Neutrophil (primary cell): Measurements from ENCODE around the gene GRIK4.
"Not testable (repeated sequence)": the region's sequence is repeated elsewhere in the genome, so short reads cannot be mapped to it uniquely, and the experiment has no call there.

Experiments used
- H3K27ac ChIP-seq: fragments of 200-600 bp; sonication (generic); 2 replicates; pipeline ENCODE4 v1.5.1; 2016; ENCODE audit warnings: mild to moderate bottlenecking, moderate library complexity
- H3K27me3 ChIP-seq: fragments of 200-600 bp; sonication (generic); 2 replicates; pipeline ENCODE4 v1.6.0; 2016; ENCODE audit warnings: mild to moderate bottlenecking
- H3K36me3 ChIP-seq: fragments of 200-600 bp; sonication (generic); 2 replicates; pipeline ENCODE4 v1.5.1; 2017
- H3K4me1 ChIP-seq, 2 experiments: fragments of 200-600 bp in 1 of 2; sonication (generic) in 1 of 2; 1 replicate in 1 of 2; 2 replicates in 1 of 2; pipeline versions ENCODE4 v1.5.1 to v1.6.1; 2013 to 2016; ENCODE audit warnings: low read depth in 1 of 2, low read length in 1 of 2, mild to moderate bottlenecking in 1 of 2, moderate library complexity in 1 of 2; ENCODE audit not compliant: control insufficient read depth in 1 of 2, insufficient read depth in 1 of 2
- H3K4me3 ChIP-seq, 2 experiments: fragments of 200-600 bp in 1 of 2; sonication (generic) in 1 of 2; 1 replicate in 1 of 2; 2 replicates in 1 of 2; pipeline ENCODE4 v1.5.1; 2013 to 2016; ENCODE audit warnings: low read depth in 1 of 2, low read length in 1 of 2, mild to moderate bottlenecking in 1 of 2, moderate library complexity in 1 of 2
- H3K9me3 ChIP-seq: fragments of 200-600 bp; sonication (generic); 2 replicates; pipeline ENCODE4 v1.5.1; 2016
- CTCF ChIP-seq: fragments of 200-600 bp; sonication (generic); IDR thresholded peaks from 2 replicates; pipeline ENCODE4 v1.5.1; 2016; ENCODE audit warnings: antibody characterized with exemption

GRIK4 gene

GRCh38 chr11:121029153-121029552, 517.6 kb downstream of the GRIK4 start:
- H3K27me3 ChIP-seq = peaks cover 5% of the 10 kb centered on the region

GRCh38 chr11:121029813-121030445, 518.4 kb downstream of the GRIK4 start:
- Histone ChIP-seq H3K27ac (no peak overlapping the region), H3K9me3 (no peaks in the 10 kb centered on the region), H3K4me3 (no peak overlapping the region), H3K36me3 (no peaks in the 10 kb centered on the region), H3K27me3 (no peaks in the 10 kb centered on the region), H3K4me1 (peaks cover 0 to 1% of the 10 kb centered on the region in 2 experiments)
- no peak for TF ChIP-seq CTCF

More at GRCh38 chr11:121029153-121029552, 517.6 kb downstream of the GRIK4 start:
- Histone ChIP-seq H3K9me3 (no peaks in the 10 kb centered on the region), H3K4me3 (no peak overlapping the region), H3K36me3 (no peaks in the 10 kb centered on the region), H3K27ac (no peak overlapping the region), H3K4me1 (peaks cover 0 to 9% of the 10 kb centered on the region in 2 experiments)
- no peak for TF ChIP-seq CTCF

GRCh38 chr11:121031167-121031566, 519.6 kb downstream of the GRIK4 start:
- Histone ChIP-seq H3K4me1 (no peaks in the 10 kb centered on the region), H3K4me3 (no peak overlapping the region), H3K9me3 (no peaks in the 10 kb centered on the region), H3K27me3 (no peaks in the 10 kb centered on the region), H3K27ac (no peak overlapping the region), H3K36me3 (no peaks in the 10 kb centered on the region)
- TF ChIP-seq CTCF = no peak

GRCh38 chr11:121031648-121032047, 520.1 kb downstream of the GRIK4 start:
- H3K27ac ChIP-seq, H3K27me3 ChIP-seq, H3K9me3 ChIP-seq, H3K4me1 ChIP-seq, H3K4me3 ChIP-seq, H3K36me3 ChIP-seq: not testable (repeated sequence)

GRCh38 chr11:121032546-121032945, 521.0 kb downstream of the GRIK4 start:
- Histone ChIP-seq H3K4me3 (no peak overlapping the region), H3K36me3 (no peaks in the 10 kb centered on the region), H3K9me3 (no peaks in the 10 kb centered on the region), H3K4me1 (no peaks in the 10 kb centered on the region), H3K27ac (no peak overlapping the region), H3K27me3 (no peaks in the 10 kb centered on the region)
- no peak for TF ChIP-seq CTCF

- H3K27ac ChIP-seq = no peak overlapping the region
- H3K4me3 ChIP-seq = no peak overlapping the region
- no peaks in the 10 kb centered on the region for H3K9me3 ChIP-seq
- no peaks in the 10 kb centered on the region for H3K4me1 ChIP-seq
- no peaks in the 10 kb centered on the region for H3K36me3 ChIP-seq
- no peaks in the 10 kb centered on the region for H3K27me3 ChIP-seq
- no peak for TF ChIP-seq CTCF
Observed at GRCh38 chr11:121033635-121034034, 522.1 kb downstream of the GRIK4 start.
